Measurements from ENCODE around the gene ARSG.
"Not testable (repeated sequence)": the region's sequence is repeated elsewhere in the genome, so short reads cannot be mapped to it uniquely, and the experiment has no call there.

Gene ARSG

GRCh38 chr17:68347380-68347779 lies 56.1 kb downstream of the ARSG start:
- Histone ChIP-seq H3K4me1 (ENCODE audit: control insufficient read depth in 1 of 2, insufficient read depth in 2 of 2, low read length in 2 of 2) (peaks cover 0 to 10% of the 10 kb centered on the region in 2 donors), H3K27ac (ENCODE audit: low read depth, low read length) (no peak overlapping the region), H3K36me3 (ENCODE audit: control insufficient read depth in 1 of 2, insufficient read depth in 2 of 2, low read length in 2 of 2) (no peaks in the 10 kb centered on the region), H3K9me3 (ENCODE audit: control insufficient read depth in 1 of 2, low read length in 2 of 2) (no peaks in the 10 kb centered on the region), H3K4me3 (ENCODE audit: low read depth in 1 of 2, low read length in 2 of 2) (no peak overlapping the region), H3K27me3 (ENCODE audit: control insufficient read depth in 1 of 2, insufficient read depth in 2 of 2, low read length in 2 of 2) (no peaks in the 10 kb centered on the region), H3K9ac (ENCODE audit: low read depth in 1 of 2, low read length in 2 of 2) (no peak overlapping the region)

GRCh38 chr17:68349157-68349556 lies 57.9 kb downstream of the ARSG start:
- no peak overlapping the region for H3K4me3 ChIP-seq (ENCODE audit: low read depth in 1 of 2, low read length in 2 of 2)
- H3K9me3 ChIP-seq (ENCODE audit: control insufficient read depth in 1 of 2, low read length in 2 of 2): no peaks in the 10 kb centered on the region
- no peaks in the 10 kb centered on the region for H3K36me3 ChIP-seq (ENCODE audit: control insufficient read depth in 1 of 2, insufficient read depth in 2 of 2, low read length in 2 of 2)
- H3K4me1 ChIP-seq (ENCODE audit: control insufficient read depth in 1 of 2, insufficient read depth in 2 of 2, low read length in 2 of 2): peaks cover 0 to 10% of the 10 kb centered on the region in 2 donors
- H3K27me3 ChIP-seq (ENCODE audit: control insufficient read depth in 1 of 2, insufficient read depth in 2 of 2, low read length in 2 of 2): no peaks in the 10 kb centered on the region
- H3K9ac ChIP-seq (ENCODE audit: low read depth in 1 of 2, low read length in 2 of 2): no peak overlapping the region
- no peak overlapping the region for H3K27ac ChIP-seq (ENCODE audit: low read depth, low read length)

- Histone ChIP-seq H3K27me3 (ENCODE audit: control insufficient read depth in 1 of 2, insufficient read depth in 2 of 2, low read length in 2 of 2) (no peaks in the 10 kb centered on the region), H3K27ac (ENCODE audit: low read depth, low read length) (no peak overlapping the region), H3K9ac (ENCODE audit: low read depth in 1 of 2, low read length in 2 of 2) (no peak overlapping the region), H3K4me1 (ENCODE audit: control insufficient read depth in 1 of 2, insufficient read depth in 2 of 2, low read length in 2 of 2) (peaks cover 0 to 10% of the 10 kb centered on the region in 2 donors), H3K4me3 (ENCODE audit: low read depth in 1 of 2, low read length in 2 of 2) (no peak overlapping the region), H3K36me3 (ENCODE audit: control insufficient read depth in 1 of 2, insufficient read depth in 2 of 2, low read length in 2 of 2) (no peaks in the 10 kb centered on the region), H3K9me3 (ENCODE audit: control insufficient read depth in 1 of 2, low read length in 2 of 2) (no peaks in the 10 kb centered on the region)
Measured at GRCh38 chr17:68351395-68351794, 60.1 kb downstream of the ARSG start.

- no peak overlapping the region for H3K27ac ChIP-seq (ENCODE audit: low read depth, low read length)
- H3K4me1 ChIP-seq (ENCODE audit: control insufficient read depth in 1 of 2, insufficient read depth in 2 of 2, low read length in 2 of 2): peaks cover 0 to 13% of the 10 kb centered on the region in 2 donors
- H3K4me3 ChIP-seq (ENCODE audit: low read depth in 1 of 2, low read length in 2 of 2): no peak overlapping the region
- no peaks in the 10 kb centered on the region for H3K36me3 ChIP-seq (ENCODE audit: control insufficient read depth in 1 of 2, insufficient read depth in 2 of 2, low read length in 2 of 2)
- H3K9ac ChIP-seq (ENCODE audit: low read depth in 1 of 2, low read length in 2 of 2): no peak overlapping the region
- H3K9me3 ChIP-seq (ENCODE audit: control insufficient read depth in 1 of 2, low read length in 2 of 2): no peaks in the 10 kb centered on the region
- H3K27me3 ChIP-seq (ENCODE audit: control insufficient read depth in 1 of 2, insufficient read depth in 2 of 2, low read length in 2 of 2): no peaks in the 10 kb centered on the region
Measured at GRCh38 chr17:68352041-68352440, 60.7 kb downstream of the ARSG start.

GRCh38 chr17:68352671-68353070 lies 61.4 kb downstream of the ARSG start:
- H3K4me1 ChIP-seq (ENCODE audit: control insufficient read depth in 1 of 2, insufficient read depth in 2 of 2, low read length in 2 of 2): peaks cover 0 to 14% of the 10 kb centered on the region in 2 donors
- H3K27ac ChIP-seq (ENCODE audit: low read depth, low read length); H3K36me3 ChIP-seq (ENCODE audit: control insufficient read depth in 1 of 2, insufficient read depth in 2 of 2, low read length in 2 of 2); H3K27me3 ChIP-seq (ENCODE audit: control insufficient read depth in 1 of 2, insufficient read depth in 2 of 2, low read length in 2 of 2); H3K9ac ChIP-seq (ENCODE audit: low read depth in 1 of 2, low read length in 2 of 2); H3K4me3 ChIP-seq (ENCODE audit: low read depth in 1 of 2, low read length in 2 of 2); H3K9me3 ChIP-seq (ENCODE audit: control insufficient read depth in 1 of 2, low read length in 2 of 2): not testable (repeated sequence)

GRCh38 chr17:68353111-68353521 lies 61.8 kb downstream of the ARSG start:
- no peaks in the 10 kb centered on the region for H3K9me3 ChIP-seq (ENCODE audit: control insufficient read depth in 1 of 2, low read length in 2 of 2)
- H3K27ac ChIP-seq (ENCODE audit: low read depth, low read length): no peak overlapping the region
- H3K4me1 ChIP-seq (ENCODE audit: control insufficient read depth in 1 of 2, insufficient read depth in 2 of 2, low read length in 2 of 2): peaks cover 0 to 14% of the 10 kb centered on the region in 2 donors
- H3K4me3 ChIP-seq (ENCODE audit: low read depth in 1 of 2, low read length in 2 of 2): no peak overlapping the region
- no peak overlapping the region for H3K9ac ChIP-seq (ENCODE audit: low read depth in 1 of 2, low read length in 2 of 2)
- H3K36me3 ChIP-seq (ENCODE audit: control insufficient read depth in 1 of 2, insufficient read depth in 2 of 2, low read length in 2 of 2): no peaks in the 10 kb centered on the region
- H3K27me3 ChIP-seq (ENCODE audit: control insufficient read depth in 1 of 2, insufficient read depth in 2 of 2, low read length in 2 of 2): no peaks in the 10 kb centered on the region

GRCh38 chr17:68354311-68354710 lies 63.0 kb downstream of the ARSG start:
- H3K36me3 ChIP-seq (ENCODE audit: control insufficient read depth in 1 of 2, insufficient read depth in 2 of 2, low read length in 2 of 2); H3K27ac ChIP-seq (ENCODE audit: low read depth, low read length); H3K9me3 ChIP-seq (ENCODE audit: control insufficient read depth in 1 of 2, low read length in 2 of 2); H3K4me1 ChIP-seq (ENCODE audit: control insufficient read depth in 1 of 2, insufficient read depth in 2 of 2, low read length in 2 of 2); H3K9ac ChIP-seq (ENCODE audit: low read depth in 1 of 2, low read length in 2 of 2); H3K4me3 ChIP-seq (ENCODE audit: low read depth in 1 of 2, low read length in 2 of 2); H3K27me3 ChIP-seq (ENCODE audit: control insufficient read depth in 1 of 2, insufficient read depth in 2 of 2, low read length in 2 of 2): not testable (repeated sequence)

GRCh38 chr17:68355108-68355507 lies 63.8 kb downstream of the ARSG start:
- H3K4me1 ChIP-seq (ENCODE audit: control insufficient read depth in 1 of 2, insufficient read depth in 2 of 2, low read length in 2 of 2); H3K9me3 ChIP-seq (ENCODE audit: control insufficient read depth in 1 of 2, low read length in 2 of 2): not testable (repeated sequence)

GRCh38 chr17:68356520-68356919 lies 65.2 kb downstream of the ARSG start:
- H3K4me1 ChIP-seq (ENCODE audit: control insufficient read depth in 1 of 2, insufficient read depth in 2 of 2, low read length in 2 of 2): peaks cover 0 to 10% of the 10 kb centered on the region in 2 donors
- H3K36me3 ChIP-seq (ENCODE audit: control insufficient read depth in 1 of 2, insufficient read depth in 2 of 2, low read length in 2 of 2): no peaks in the 10 kb centered on the region
- no peak overlapping the region for H3K27ac ChIP-seq (ENCODE audit: low read depth, low read length)
- no peak overlapping the region for H3K9ac ChIP-seq (ENCODE audit: low read depth in 1 of 2, low read length in 2 of 2)
- no peaks in the 10 kb centered on the region for H3K9me3 ChIP-seq (ENCODE audit: control insufficient read depth in 1 of 2, low read length in 2 of 2)
- no peaks in the 10 kb centered on the region for H3K27me3 ChIP-seq (ENCODE audit: control insufficient read depth in 1 of 2, insufficient read depth in 2 of 2, low read length in 2 of 2)
- H3K4me3 ChIP-seq (ENCODE audit: low read depth in 1 of 2, low read length in 2 of 2): peak overlapping the region in 1 of 2 donors; percentile 51

More at GRCh38 chr17:68355108-68355507, 63.8 kb downstream of the ARSG start:
- H3K4me3 ChIP-seq (ENCODE audit: low read depth in 1 of 2, low read length in 2 of 2); H3K9ac ChIP-seq (ENCODE audit: low read depth in 1 of 2, low read length in 2 of 2); H3K36me3 ChIP-seq (ENCODE audit: control insufficient read depth in 1 of 2, insufficient read depth in 2 of 2, low read length in 2 of 2); H3K27me3 ChIP-seq (ENCODE audit: control insufficient read depth in 1 of 2, insufficient read depth in 2 of 2, low read length in 2 of 2); H3K27ac ChIP-seq (ENCODE audit: low read depth, low read length): not testable (repeated sequence)

GRCh38 chr17:68356949-68357455 lies 65.7 kb downstream of the ARSG start:
- no peaks in the 10 kb centered on the region for H3K36me3 ChIP-seq (ENCODE audit: control insufficient read depth in 1 of 2, insufficient read depth in 2 of 2, low read length in 2 of 2)
- H3K27ac ChIP-seq (ENCODE audit: low read depth, low read length): no peak overlapping the region
- H3K27me3 ChIP-seq (ENCODE audit: control insufficient read depth in 1 of 2, insufficient read depth in 2 of 2, low read length in 2 of 2): no peaks in the 10 kb centered on the region
- peaks cover 0 to 10% of the 10 kb centered on the region in 2 donors for H3K4me1 ChIP-seq (ENCODE audit: control insufficient read depth in 1 of 2, insufficient read depth in 2 of 2, low read length in 2 of 2)
- no peak overlapping the region for H3K9ac ChIP-seq (ENCODE audit: low read depth in 1 of 2, low read length in 2 of 2)
- no peaks in the 10 kb centered on the region for H3K9me3 ChIP-seq (ENCODE audit: control insufficient read depth in 1 of 2, low read length in 2 of 2)
- H3K4me3 ChIP-seq (ENCODE audit: low read depth in 1 of 2, low read length in 2 of 2): peak overlapping the region in 1 of 2 donors; percentile 51

GRCh38 chr17:68357886-68358285 lies 66.6 kb downstream of the ARSG start:
- Histone ChIP-seq H3K4me3 (ENCODE audit: low read depth in 1 of 2, low read length in 2 of 2) (no peak overlapping the region), H3K27ac (ENCODE audit: low read depth, low read length) (no peak overlapping the region), H3K4me1 (ENCODE audit: control insufficient read depth in 1 of 2, insufficient read depth in 2 of 2, low read length in 2 of 2) (peaks cover 0 to 10% of the 10 kb centered on the region in 2 donors), H3K9me3 (ENCODE audit: control insufficient read depth in 1 of 2, low read length in 2 of 2) (no peaks in the 10 kb centered on the region), H3K36me3 (ENCODE audit: control insufficient read depth in 1 of 2, insufficient read depth in 2 of 2, low read length in 2 of 2) (no peaks in the 10 kb centered on the region), H3K9ac (ENCODE audit: low read depth in 1 of 2, low read length in 2 of 2) (no peak overlapping the region), H3K27me3 (ENCODE audit: control insufficient read depth in 1 of 2, insufficient read depth in 2 of 2, low read length in 2 of 2) (no peaks in the 10 kb centered on the region)

Measured in duodenal mucosa (tissue), 2 donors.